HepG2 (cell line): ENCODE measurements around the gene SNPH. TPM values are rescaled to one million over a fixed set of nuclear protein-coding genes. Genes with fewer than 3 reads are reported as not detected.

ENCODE experiments used
- CHD4 ChIP-seq: fragments of 200-600 bp; sonication (generic); IDR thresholded peaks from 2 replicates; pipeline ENCODE4 v1.7.0; 2017; ENCODE audit warnings: mild to moderate bottlenecking, low read length, borderline replicate concordance
- FOXP4 ChIP-seq: sonication (generic); formaldehyde crosslinking; IDR thresholded peaks from 2 replicates; pipeline ENCODE4 v1.4.0; 2020; ENCODE audit warnings: missing genetic modification reagents
- ISL2 ChIP-seq: sonication (generic); formaldehyde crosslinking; IDR thresholded peaks from 2 replicates; pipeline ENCODE4 v1.5.0; 2020; ENCODE audit warnings: missing genetic modification reagents
- JUN ChIP-seq: sonication (generic); formaldehyde crosslinking; IDR thresholded peaks from 2 replicates; pipeline ENCODE4 v1.4.0; 2020; ENCODE audit warnings: mild to moderate bottlenecking, missing genetic modification reagents
- NR2F2 ChIP-seq: IDR thresholded peaks from 2 replicates; pipeline ENCODE4 v1.6.1; 2012; ENCODE audit warnings: low read depth, inconsistent platforms, borderline replicate concordance
- POLR2AphosphoS2 ChIP-seq: IDR thresholded peaks from 2 replicates; pipeline ENCODE4 v1.6.1; 2011; ENCODE audit warnings: low read depth, low read length, improper control_type of control experiment
- RCOR2 ChIP-seq: IDR thresholded peaks from 2 replicates; pipeline ENCODE4 v1.6.1; 2016; ENCODE audit warnings: missing biosample characterization, missing genetic modification reagents
- ZMAT3 ChIP-seq: sonication (generic); formaldehyde crosslinking; conservative IDR thresholded peaks from 2 replicates; pipeline ENCODE4 v1.7.0; 2021; ENCODE audit warnings: missing genetic modification reagents
- ZMYM2 ChIP-seq: sonication (generic); formaldehyde crosslinking; IDR thresholded peaks from 2 replicates; pipeline ENCODE4 v1.8.0; 2022; ENCODE audit warnings: mild to moderate bottlenecking, missing genetic modification reagents
- ZNF580 ChIP-seq: IDR thresholded peaks from 2 replicates; pipeline ENCODE4 v1.6.1; 2016; ENCODE audit warnings: low read depth, borderline replicate concordance
- polyA plus RNA-seq, 8 experiments: library from polyadenylated mRNA; depleted of rRNA in 3 of 8; stranded (reverse) in 7 of 8; unstranded in 1 of 8; fragments of >200 nt; fragmentation: Illumina TruSeq in 4 of 8; extraction: Trizol in 4 of 8; gene quantifications; 2 replicates each; pipeline versions ENCODE4 v1.2.1 to v1.2.3, GENCODE V29; 2011 to 2016; ENCODE audit warnings: low read depth in 4 of 8, missing spikeins in 1 of 8, mixed read lengths in 1 of 8; ENCODE audit not compliant: insufficient read depth in 1 of 8
- total RNA-seq, 5 experiments: library from RNA; depleted of rRNA; stranded (reverse); fragments of >200 nt; fragmentation: Illumina TruSeq; extraction: Trizol; gene quantifications; 2 replicates each; pipeline ENCODE4 v1.2.3, GENCODE V29; 2016; ENCODE audit warnings: low read depth in 1 of 5
- TF ChIP-seq, protein P1 (sequence below): sonication (generic); formaldehyde crosslinking; IDR thresholded peaks from 2 replicates; pipeline ENCODE4 v1.4.0; 2020; ENCODE audit warnings: mild to moderate bottlenecking, missing genetic modification reagents

SNPH gene
- total and polyA plus RNA-seq, 2 of the 13 experiments (the other 11 are each of a cell fraction or from before 2014, with no cell fraction given) = 0.09 TPM; not detected in 1

DNA sequence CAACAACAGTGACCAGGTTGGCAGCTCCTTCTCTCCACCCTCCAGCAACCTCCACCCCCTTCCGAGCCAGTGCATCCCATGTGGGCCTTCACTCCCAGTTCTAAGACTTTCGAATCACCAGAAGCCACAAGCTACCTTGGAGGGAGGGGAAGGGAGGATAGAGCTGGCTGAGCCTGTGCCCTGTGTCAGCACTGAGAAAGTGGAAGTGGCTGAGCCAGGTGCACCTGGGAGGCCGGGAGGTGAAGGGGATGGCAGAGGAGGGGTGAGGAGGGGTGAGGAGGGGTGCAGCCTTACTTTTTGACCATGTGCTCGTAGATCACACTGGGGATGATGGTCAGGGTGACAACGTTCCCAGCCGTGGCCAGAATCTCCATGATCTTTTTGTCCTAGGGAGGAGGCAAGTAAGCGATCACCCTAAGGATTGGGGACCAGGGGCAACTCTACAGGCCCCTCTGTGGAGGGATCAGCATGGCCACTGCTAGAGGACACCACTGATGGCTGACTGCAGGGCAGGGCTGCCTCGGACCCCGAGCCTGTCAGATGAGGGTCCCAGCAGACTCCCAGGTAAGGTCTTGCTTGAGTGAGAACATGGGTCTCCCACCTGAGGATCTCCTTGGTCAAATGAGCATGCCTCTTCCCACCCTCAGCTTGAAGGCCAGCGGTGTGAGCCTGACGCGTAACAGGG, 44.6 kb downstream of the SNPH start (continued):
- TF ChIP-seq, protein P1, sequence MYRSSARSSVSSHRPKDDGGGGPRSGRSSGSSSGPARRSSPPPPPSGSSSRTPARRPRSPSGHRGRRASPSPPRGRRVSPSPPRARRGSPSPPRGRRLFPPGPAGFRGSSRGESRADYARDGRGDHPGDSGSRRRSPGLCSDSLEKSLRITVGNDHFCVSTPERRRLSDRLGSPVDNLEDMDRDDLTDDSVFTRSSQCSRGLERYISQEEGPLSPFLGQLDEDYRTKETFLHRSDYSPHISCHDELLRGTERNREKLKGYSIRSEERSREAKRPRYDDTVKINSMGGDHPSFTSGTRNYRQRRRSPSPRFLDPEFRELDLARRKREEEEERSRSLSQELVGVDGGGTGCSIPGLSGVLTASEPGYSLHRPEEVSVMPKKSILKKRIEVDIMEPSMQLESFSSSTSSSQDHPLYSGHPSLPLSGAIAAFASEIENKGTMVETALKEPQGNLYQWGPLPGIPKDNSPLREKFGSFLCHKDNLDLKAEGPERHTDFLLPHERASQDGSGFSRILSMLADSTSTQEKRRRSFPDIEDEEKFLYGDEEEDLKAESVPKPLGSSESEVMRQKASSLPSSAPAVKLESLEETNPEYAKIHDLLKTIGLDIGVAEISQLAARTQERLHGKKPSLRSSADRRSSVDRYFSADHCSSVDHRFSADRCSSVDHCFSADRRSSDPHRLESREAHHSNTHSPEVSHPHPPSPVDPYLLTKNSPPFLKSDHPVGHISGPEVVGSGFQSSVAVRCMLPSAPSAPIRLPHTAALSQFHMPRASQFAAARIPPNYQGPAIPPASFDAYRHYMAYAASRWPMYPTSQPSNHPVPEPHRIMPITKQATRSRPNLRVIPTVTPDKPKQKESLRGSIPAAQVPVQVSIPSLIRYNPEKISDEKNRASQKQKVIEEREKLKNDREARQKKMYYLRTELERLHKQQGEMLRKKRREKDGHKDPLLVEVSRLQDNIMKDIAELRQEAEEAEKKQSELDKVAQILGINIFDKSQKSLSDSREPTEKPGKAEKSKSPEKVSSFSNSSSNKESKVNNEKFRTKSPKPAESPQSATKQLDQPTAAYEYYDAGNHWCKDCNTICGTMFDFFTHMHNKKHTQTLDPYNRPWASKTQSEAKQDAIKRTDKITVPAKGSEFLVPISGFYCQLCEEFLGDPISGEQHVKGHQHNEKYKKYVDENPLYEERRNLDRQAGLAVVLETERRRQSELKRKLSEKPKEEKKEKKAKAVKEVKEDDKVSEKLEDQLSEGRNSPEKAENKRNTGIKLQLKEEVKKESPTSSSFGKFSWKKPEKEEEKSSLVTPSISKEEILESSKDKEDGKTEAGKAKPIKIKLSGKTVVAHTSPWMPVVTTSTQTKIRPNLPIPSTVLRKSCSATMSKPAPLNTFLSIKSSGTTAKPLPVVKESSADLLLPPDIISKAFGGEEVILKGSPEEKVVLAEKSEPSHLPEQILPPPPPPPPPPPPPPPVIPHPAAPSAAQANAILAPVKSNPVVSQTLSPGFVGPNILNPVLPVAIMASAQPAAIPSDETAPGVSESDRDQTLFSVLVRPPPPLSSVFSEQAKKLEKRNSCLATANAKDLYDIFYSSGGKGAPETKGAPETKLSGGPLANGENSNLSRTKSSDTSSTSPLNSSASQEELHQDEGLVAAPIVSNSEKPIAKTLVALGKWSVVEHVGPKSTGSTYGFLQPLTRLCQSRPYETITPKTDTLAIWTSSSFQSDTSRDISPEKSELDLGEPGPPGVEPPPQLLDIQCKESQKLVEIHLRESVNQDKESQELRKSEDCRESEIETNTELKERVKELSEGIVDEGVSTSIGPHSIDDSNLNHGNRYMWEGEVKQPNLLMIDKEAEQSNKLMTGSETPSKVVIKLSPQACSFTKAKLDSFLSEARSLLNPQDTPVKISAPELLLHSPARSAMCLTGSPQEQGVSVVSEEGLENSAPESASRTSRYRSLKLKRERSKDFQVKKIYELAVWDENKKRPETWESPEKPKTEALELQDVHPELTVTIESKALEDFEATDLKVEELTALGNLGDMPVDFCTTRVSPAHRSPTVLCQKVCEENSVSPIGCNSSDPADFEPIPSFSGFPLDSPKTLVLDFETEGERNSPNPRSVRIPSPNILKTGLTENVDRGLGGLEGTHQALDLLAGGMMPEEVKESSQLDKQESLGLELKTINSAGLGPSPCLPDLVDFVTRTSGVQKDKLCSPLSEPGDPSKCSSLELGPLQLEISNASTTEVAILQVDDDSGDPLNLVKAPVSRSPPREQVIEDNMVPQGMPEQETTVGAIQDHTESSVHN (CRISPR knock-in tag) = no peak
- TF ChIP-seq RCOR2 (CRISPR knock-in tag) (no peak), CHD4 (no peak), ZMYM2 (CRISPR knock-in tag) (no peak), POLR2AphosphoS2 (no peak), ISL2 (no peak), JUN (CRISPR knock-in tag) (no peak), ZMAT3 (CRISPR knock-in tag) (no peak), ZNF580 (CRISPR knock-in tag) (no peak), FOXP4 (CRISPR knock-in tag) (no peak), NR2F2 (no peak)
